ENCODE results near the gene SP140.

SP140 gene

DNA sequence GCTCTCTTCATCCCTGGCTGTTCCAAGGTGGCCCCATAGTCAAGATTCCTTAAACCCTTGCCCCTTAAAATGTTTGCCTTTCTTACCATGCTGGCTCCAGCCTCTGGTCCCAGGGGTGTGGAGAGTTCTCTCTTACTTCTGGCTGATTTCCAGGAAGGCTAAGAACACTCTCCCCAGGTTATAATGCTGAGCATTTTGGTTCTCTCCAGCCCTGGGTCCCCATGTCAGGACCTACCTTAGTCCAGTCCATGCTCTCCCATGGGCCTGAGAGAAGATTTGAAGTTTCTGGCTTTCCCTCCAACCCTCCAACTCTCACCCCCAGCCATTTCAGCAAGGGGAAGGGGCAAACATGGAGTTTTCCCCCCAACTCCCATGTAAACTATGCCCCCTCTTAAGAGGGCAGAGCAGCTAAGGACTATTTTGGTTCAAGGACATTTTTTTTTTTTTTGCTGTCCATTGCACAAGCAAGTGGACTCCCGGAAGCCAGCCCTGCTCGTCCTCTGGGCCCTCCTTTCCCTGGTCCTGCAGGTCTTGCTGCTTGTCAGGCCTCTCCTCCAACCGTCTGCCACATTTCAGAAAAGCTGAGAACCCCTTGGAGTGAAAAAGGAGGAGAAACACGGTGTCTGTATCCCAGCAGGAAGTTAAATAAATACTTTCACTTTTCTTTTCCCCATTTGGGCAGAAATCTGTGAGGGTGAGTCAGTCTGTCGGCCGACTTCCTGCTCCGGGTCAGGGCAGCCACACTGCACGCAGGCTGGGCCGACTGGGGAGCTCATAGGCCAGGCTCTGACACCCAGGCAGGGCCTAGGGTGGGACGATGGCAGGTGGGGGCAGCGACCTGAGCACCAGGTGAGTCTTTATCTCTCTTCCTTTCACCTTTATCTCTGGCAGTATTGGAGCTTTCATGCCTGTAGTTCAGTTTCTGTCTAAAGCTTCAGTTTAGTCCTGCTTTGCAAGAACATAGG, 101.2 kb downstream of the SP140 start, which contains the start of gene SP140L (continued):
- TF ChIP-seq, protein P1, sequence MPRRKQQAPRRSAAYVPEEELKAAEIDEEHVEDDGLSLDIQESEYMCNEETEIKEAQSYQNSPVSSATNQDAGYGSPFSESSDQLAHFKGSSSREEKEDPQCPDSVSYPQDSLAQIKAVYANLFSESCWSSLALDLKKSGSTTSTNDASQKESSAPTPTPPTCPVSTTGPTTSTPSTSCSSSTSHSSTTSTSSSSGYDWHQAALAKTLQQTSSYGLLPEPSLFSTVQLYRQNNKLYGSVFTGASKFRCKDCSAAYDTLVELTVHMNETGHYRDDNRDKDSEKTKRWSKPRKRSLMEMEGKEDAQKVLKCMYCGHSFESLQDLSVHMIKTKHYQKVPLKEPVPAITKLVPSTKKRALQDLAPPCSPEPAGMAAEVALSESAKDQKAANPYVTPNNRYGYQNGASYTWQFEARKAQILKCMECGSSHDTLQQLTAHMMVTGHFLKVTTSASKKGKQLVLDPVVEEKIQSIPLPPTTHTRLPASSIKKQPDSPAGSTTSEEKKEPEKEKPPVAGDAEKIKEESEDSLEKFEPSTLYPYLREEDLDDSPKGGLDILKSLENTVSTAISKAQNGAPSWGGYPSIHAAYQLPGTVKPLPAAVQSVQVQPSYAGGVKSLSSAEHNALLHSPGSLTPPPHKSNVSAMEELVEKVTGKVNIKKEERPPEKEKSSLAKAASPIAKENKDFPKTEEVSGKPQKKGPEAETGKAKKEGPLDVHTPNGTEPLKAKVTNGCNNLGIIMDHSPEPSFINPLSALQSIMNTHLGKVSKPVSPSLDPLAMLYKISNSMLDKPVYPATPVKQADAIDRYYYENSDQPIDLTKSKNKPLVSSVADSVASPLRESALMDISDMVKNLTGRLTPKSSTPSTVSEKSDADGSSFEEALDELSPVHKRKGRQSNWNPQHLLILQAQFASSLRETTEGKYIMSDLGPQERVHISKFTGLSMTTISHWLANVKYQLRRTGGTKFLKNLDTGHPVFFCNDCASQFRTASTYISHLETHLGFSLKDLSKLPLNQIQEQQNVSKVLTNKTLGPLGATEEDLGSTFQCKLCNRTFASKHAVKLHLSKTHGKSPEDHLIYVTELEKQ (tag by site-specific recombination; IDR thresholded peaks at IDR 0.05; ENCODE audit: borderline replicate concordance): no peak

DNA sequence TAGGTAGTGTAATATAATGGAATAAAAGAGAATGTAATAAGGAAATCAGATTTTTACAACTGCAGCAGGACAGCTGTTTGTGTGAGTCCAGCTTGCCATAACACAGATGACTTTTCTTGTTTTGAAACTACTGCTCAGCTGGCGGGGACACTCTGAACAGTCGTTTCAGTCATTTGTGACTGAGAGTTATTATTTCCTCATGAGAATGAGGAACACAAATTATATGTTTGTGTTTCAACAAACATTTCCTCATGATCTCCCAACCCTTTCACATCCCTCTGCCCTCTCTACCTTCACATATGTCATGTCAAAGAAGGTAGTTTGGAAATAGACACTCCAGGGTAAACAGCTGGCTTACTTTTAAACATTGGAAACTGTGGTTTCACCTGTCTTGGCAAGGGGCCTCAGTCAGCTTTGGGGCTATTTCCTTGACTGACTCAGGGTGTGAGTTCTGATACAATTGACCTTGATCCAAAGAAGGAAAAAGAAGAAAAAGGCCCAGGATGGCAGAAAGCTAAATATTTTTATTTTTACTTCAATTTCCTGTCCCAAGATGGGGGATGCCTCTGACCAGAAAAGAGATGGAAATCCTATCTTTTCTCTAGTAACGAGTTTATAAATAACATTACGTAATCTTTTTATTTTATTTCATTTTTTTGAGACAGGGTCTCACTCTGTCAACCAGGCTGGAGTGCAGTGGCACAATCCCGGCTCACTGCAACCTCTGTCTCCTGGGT, 102.0 kb downstream of the SP140 start:
- Histone ChIP-seq H3K4me3 (ENCODE audit: low read depth, low read length) (no peak overlapping the region), H3K27ac (ENCODE audit: extremely low read depth, low read depth, low read length) (no peak overlapping the region), H3K9me3 (ENCODE audit: control insufficient read depth, insufficient read depth, low read depth, low read length) (no peaks in the 10 kb centered on the region), H3K4me1 (ENCODE audit: control insufficient read depth, insufficient read depth, low read length) (no peaks in the 10 kb centered on the region), H3K36me3 (ENCODE audit: control insufficient read depth in 2 of 2, insufficient read depth in 1 of 2, low read length in 2 of 2) (no peaks in the 10 kb centered on the region)
- ChIA-PET CTCF (no interaction called here), POLR2A (no interaction called here)
- TF ChIP-seq, protein P2, sequence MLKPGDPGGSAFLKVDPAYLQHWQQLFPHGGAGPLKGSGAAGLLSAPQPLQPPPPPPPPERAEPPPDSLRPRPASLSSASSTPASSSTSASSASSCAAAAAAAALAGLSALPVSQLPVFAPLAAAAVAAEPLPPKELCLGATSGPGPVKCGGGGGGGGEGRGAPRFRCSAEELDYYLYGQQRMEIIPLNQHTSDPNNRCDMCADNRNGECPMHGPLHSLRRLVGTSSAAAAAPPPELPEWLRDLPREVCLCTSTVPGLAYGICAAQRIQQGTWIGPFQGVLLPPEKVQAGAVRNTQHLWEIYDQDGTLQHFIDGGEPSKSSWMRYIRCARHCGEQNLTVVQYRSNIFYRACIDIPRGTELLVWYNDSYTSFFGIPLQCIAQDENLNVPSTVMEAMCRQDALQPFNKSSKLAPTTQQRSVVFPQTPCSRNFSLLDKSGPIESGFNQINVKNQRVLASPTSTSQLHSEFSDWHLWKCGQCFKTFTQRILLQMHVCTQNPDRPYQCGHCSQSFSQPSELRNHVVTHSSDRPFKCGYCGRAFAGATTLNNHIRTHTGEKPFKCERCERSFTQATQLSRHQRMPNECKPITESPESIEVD (tag by site-specific recombination; IDR thresholded peaks at IDR 0.05): no peak
- TF ChIP-seq ZNF664 (tag by site-specific recombination; IDR thresholded peaks at IDR 0.05) (no peak), ZNF585B (tag by site-specific recombination; IDR thresholded peaks at IDR 0.05) (no peak), ZNF311 (tag by site-specific recombination; IDR thresholded peaks at IDR 0.05; ENCODE audit: borderline replicate concordance) (no peak), HOXC10 (CRISPR knock-in tag; IDR thresholded peaks at IDR 0.05) (no peak), ZNF610 (tag by site-specific recombination; IDR thresholded peaks at IDR 0.05; ENCODE audit: borderline replicate concordance) (no peak), MEIS1 (CRISPR knock-in tag; IDR thresholded peaks at IDR 0.05; ENCODE audit: borderline replicate concordance) (no peak), ZNF366 (tag by site-specific recombination; conservative IDR thresholded peaks at IDR 0.05) (no peak), RBAK (tag by site-specific recombination; IDR thresholded peaks at IDR 0.05) (no peak), ZNF571 (tag by site-specific recombination; IDR thresholded peaks at IDR 0.05) (no peak), KLF10 (tag by site-specific recombination; IDR thresholded peaks at IDR 0.05) (no peak), ZFP41 (tag by site-specific recombination; IDR thresholded peaks at IDR 0.05; ENCODE audit: borderline replicate concordance) (no peak), ZNF747 (tag by site-specific recombination; IDR thresholded peaks at IDR 0.05) (no peak), ZNF560 (tag by site-specific recombination; IDR thresholded peaks at IDR 0.05; ENCODE audit: borderline replicate concordance) (no peak), GLI4 (tag by site-specific recombination; IDR thresholded peaks at IDR 0.05) (no peak), OVOL3 (tag by site-specific recombination; IDR thresholded peaks at IDR 0.05) (no peak)
- TF ChIP-seq, protein P3, sequence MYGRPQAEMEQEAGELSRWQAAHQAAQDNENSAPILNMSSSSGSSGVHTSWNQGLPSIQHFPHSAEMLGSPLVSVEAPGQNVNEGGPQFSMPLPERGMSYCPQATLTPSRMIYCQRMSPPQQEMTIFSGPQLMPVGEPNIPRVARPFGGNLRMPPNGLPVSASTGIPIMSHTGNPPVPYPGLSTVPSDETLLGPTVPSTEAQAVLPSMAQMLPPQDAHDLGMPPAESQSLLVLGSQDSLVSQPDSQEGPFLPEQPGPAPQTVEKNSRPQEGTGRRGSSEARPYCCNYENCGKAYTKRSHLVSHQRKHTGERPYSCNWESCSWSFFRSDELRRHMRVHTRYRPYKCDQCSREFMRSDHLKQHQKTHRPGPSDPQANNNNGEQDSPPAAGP (tag by site-specific recombination; IDR thresholded peaks at IDR 0.05): no peak
- TF ChIP-seq, protein P4, sequence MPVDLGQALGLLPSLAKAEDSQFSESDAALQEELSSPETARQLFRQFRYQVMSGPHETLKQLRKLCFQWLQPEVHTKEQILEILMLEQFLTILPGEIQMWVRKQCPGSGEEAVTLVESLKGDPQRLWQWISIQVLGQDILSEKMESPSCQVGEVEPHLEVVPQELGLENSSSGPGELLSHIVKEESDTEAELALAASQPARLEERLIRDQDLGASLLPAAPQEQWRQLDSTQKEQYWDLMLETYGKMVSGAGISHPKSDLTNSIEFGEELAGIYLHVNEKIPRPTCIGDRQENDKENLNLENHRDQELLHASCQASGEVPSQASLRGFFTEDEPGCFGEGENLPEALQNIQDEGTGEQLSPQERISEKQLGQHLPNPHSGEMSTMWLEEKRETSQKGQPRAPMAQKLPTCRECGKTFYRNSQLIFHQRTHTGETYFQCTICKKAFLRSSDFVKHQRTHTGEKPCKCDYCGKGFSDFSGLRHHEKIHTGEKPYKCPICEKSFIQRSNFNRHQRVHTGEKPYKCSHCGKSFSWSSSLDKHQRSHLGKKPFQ (tag by site-specific recombination; IDR thresholded peaks at IDR 0.05): no peak
- TF ChIP-seq, protein P5, sequence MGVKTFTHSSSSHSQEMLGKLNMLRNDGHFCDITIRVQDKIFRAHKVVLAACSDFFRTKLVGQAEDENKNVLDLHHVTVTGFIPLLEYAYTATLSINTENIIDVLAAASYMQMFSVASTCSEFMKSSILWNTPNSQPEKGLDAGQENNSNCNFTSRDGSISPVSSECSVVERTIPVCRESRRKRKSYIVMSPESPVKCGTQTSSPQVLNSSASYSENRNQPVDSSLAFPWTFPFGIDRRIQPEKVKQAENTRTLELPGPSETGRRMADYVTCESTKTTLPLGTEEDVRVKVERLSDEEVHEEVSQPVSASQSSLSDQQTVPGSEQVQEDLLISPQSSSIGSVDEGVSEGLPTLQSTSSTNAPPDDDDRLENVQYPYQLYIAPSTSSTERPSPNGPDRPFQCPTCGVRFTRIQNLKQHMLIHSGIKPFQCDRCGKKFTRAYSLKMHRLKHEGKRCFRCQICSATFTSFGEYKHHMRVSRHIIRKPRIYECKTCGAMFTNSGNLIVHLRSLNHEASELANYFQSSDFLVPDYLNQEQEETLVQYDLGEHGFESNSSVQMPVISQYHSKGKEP (tag by site-specific recombination; IDR thresholded peaks at IDR 0.05): no peak
